ENCODE data around the gene ZBTB24. TPM values are rescaled to one million over a fixed set of nuclear protein-coding genes. Genes with fewer than 3 reads are reported as not detected.

Gene ZBTB24
- total RNA-seq, 1 experiment from 2014 or later = 11.5 TPM

DNA sequence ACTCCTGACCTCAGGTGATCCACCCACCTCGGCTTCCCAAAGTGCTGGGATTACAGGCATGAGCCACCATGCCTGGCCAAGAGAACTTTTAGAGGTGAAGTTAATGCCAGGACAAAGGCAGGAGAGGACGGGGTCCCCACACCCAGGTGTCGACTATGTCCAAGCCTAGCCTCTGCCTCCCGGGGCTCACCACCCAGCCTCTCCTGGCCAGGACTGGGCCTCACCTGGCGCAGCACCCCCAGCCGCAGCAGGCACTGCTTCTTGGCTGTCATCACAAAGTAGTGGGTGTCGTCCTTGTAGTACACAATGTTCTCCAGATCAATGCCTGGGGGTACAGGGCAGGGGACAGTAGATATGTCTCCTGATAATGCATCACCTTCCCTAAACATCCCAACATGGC is 31.6 kb downstream of the ZBTB24 start:
- CTCF ChIA-PET = no interaction called here
- Mint-ChIP-seq H3K27ac (ENCODE audit: unreplicated experiment) (no peak overlapping the region), H3K9me3 (ENCODE audit: low read depth, unreplicated experiment) (no peaks in the 10 kb centered on the region), H3K36me3 (ENCODE audit: insufficient read depth, unreplicated experiment) (peaks cover 35% of the 10 kb centered on the region), H3K4me1 (ENCODE audit: low read depth, unreplicated experiment) (no peaks in the 10 kb centered on the region), H3K27me3 (ENCODE audit: unreplicated experiment) (no peaks in the 10 kb centered on the region), H3K4me3 (ENCODE audit: low read depth, unreplicated experiment) (no peak overlapping the region)
- no TSS peak for BruUV-seq (replicated peaks)
- no peak for DNase-seq
- TF ChIP-seq, protein P1, sequence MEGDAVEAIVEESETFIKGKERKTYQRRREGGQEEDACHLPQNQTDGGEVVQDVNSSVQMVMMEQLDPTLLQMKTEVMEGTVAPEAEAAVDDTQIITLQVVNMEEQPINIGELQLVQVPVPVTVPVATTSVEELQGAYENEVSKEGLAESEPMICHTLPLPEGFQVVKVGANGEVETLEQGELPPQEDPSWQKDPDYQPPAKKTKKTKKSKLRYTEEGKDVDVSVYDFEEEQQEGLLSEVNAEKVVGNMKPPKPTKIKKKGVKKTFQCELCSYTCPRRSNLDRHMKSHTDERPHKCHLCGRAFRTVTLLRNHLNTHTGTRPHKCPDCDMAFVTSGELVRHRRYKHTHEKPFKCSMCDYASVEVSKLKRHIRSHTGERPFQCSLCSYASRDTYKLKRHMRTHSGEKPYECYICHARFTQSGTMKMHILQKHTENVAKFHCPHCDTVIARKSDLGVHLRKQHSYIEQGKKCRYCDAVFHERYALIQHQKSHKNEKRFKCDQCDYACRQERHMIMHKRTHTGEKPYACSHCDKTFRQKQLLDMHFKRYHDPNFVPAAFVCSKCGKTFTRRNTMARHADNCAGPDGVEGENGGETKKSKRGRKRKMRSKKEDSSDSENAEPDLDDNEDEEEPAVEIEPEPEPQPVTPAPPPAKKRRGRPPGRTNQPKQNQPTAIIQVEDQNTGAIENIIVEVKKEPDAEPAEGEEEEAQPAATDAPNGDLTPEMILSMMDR (IDR thresholded peaks at IDR 0.05; ENCODE audit: unreplicated experiment) = no peak
- intact Hi-C loops (cut with micrococcal nuclease; ENCODE audit: unreplicated experiment) = no loop called here

DNA sequence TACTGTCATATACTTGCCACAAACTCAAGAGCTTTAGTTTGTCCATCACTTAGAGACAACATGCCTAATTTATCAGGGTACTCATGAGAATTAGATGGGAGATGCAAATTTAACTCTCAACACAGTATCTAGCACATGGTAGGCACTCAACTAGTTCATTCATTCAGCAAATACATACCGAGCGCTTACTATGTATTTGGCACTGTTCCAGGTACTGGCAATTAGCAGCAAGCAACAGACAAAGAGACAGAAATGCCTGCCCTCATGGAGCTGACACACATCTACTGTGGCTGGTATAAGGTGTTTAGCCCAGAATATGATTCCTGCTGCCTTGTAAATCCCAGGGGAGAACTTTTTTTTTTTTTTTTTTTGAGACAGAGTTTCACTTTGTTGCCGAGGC is 32.2 kb downstream of the ZBTB24 start:
- no TSS peak for BruUV-seq (replicated peaks)
- intact Hi-C loops (cut with micrococcal nuclease; ENCODE audit: unreplicated experiment) = no loop called here
- no peaks in the 10 kb centered on the region for H3K9me3 Mint-ChIP-seq (ENCODE audit: low read depth, unreplicated experiment)
- CTCF ChIA-PET = no interaction called here
- no peak overlapping the region for H3K27ac Mint-ChIP-seq (ENCODE audit: unreplicated experiment)
- TF ChIP-seq, protein P1 (IDR thresholded peaks at IDR 0.05; ENCODE audit: unreplicated experiment) = no peak
- no peaks in the 10 kb centered on the region for H3K4me1 Mint-ChIP-seq (ENCODE audit: low read depth, unreplicated experiment)
- H3K36me3 Mint-ChIP-seq (ENCODE audit: insufficient read depth, unreplicated experiment) = peaks cover 30% of the 10 kb centered on the region
- H3K4me3 Mint-ChIP-seq (ENCODE audit: low read depth, unreplicated experiment) = no peak overlapping the region
- DNase-seq = no peak
- no peaks in the 10 kb centered on the region for H3K27me3 Mint-ChIP-seq (ENCODE audit: unreplicated experiment)

- intact Hi-C loops (cut with micrococcal nuclease; ENCODE audit: unreplicated experiment) = no loop called here
- CTCF ChIA-PET = no interaction called here
- no peaks in the 10 kb centered on the region for H3K27me3 Mint-ChIP-seq (ENCODE audit: unreplicated experiment)
- no peak overlapping the region for H3K4me3 Mint-ChIP-seq (ENCODE audit: low read depth, unreplicated experiment)
- peaks cover 29% of the 10 kb centered on the region for H3K36me3 Mint-ChIP-seq (ENCODE audit: insufficient read depth, unreplicated experiment)
- no peak for DNase-seq
- H3K4me1 Mint-ChIP-seq (ENCODE audit: low read depth, unreplicated experiment) = no peaks in the 10 kb centered on the region
- TF ChIP-seq, protein P1 (IDR thresholded peaks at IDR 0.05; ENCODE audit: unreplicated experiment) = no peak
- no peak overlapping the region for H3K27ac Mint-ChIP-seq (ENCODE audit: unreplicated experiment)
- no TSS peak for BruUV-seq (replicated peaks)
- H3K9me3 Mint-ChIP-seq (ENCODE audit: low read depth, unreplicated experiment) = no peaks in the 10 kb centered on the region
Measured at GRCh38 chr6:109449795-109450673, 33.0 kb downstream of the ZBTB24 start.

GRCh38 chr6:109449064-109449794 is 33.8 kb downstream of the ZBTB24 start:
- H3K4me3 Mint-ChIP-seq (ENCODE audit: low read depth, unreplicated experiment) = no peak overlapping the region
- no peak for DNase-seq
- H3K9me3 Mint-ChIP-seq (ENCODE audit: low read depth, unreplicated experiment) = no peaks in the 10 kb centered on the region
- intact Hi-C loops (cut with micrococcal nuclease; ENCODE audit: unreplicated experiment) = no loop called here
- CTCF ChIA-PET = no interaction called here
- H3K36me3 Mint-ChIP-seq (ENCODE audit: insufficient read depth, unreplicated experiment) = peaks cover 24% of the 10 kb centered on the region
- no peaks in the 10 kb centered on the region for H3K27me3 Mint-ChIP-seq (ENCODE audit: unreplicated experiment)
- no peak overlapping the region for H3K27ac Mint-ChIP-seq (ENCODE audit: unreplicated experiment)
- no TSS peak for BruUV-seq (replicated peaks)
- H3K4me1 Mint-ChIP-seq (ENCODE audit: low read depth, unreplicated experiment) = no peaks in the 10 kb centered on the region
- TF ChIP-seq, protein P1 (IDR thresholded peaks at IDR 0.05; ENCODE audit: unreplicated experiment) = no peak

All from Calu3 (cell line).